Activated CD4-positive, alpha-beta T cell treated with anti-CD3 and anti-CD28 coated beads for 36 hours (primary cell): ENCODE results near the gene TBC1D9B. TPM values are rescaled to one million over a fixed set of nuclear protein-coding genes. Genes with fewer than 3 reads are reported as not detected.

ENCODE experiments used
- ATAC-seq: fragments of 200-7000 bp; cut with Tn5 transposase; one replicate; pipeline ENCODE4 v1.10.0; 2021; ENCODE audit warnings: mild to moderate bottlenecking, moderate library complexity
- CTCF ChIA-PET: fragments of 350-600 bp; sonication (Branson Sonifier 250); formaldehyde crosslinking; loops from one replicate; lab custom pipeline; 2021; ENCODE audit warnings: antibody characterized with exemption; lab: Charles Lee
- POLR2A ChIA-PET: fragments of 350-600 bp; sonication (Branson Sonifier 250); formaldehyde crosslinking; loops from one replicate; lab custom pipeline; 2021; ENCODE audit warnings: antibody characterized with exemption, inconsistent platforms; lab: Charles Lee
- DNase-seq: peaks from one replicate; pipeline ENCODE4 v3.0.0-alpha.2; 2020
- H3K27ac Mint-ChIP-seq: one replicate; pipeline ENCODE4 v1.8.0; 2021; ENCODE audit warnings: mixed read lengths
- H3K27me3 Mint-ChIP-seq: one replicate; pipeline ENCODE4 v1.8.0; 2021; ENCODE audit warnings: mixed read lengths
- H3K36me3 Mint-ChIP-seq: one replicate; pipeline ENCODE4 v1.8.0; 2021; ENCODE audit warnings: low read depth, mixed read lengths
- H3K4me1 Mint-ChIP-seq: one replicate; pipeline ENCODE4 v1.8.0; 2021; ENCODE audit warnings: mixed read lengths
- H3K4me3 Mint-ChIP-seq: one replicate; pipeline ENCODE4 v1.8.0; 2021; ENCODE audit warnings: mild to moderate bottlenecking, moderate library complexity, mixed read lengths
- H3K9me3 Mint-ChIP-seq: one replicate; pipeline ENCODE4 v1.8.0; 2021; ENCODE audit warnings: low read depth, mixed read lengths
- intact Hi-C, 2 experiments: fragments of 100-400 bp; cut with DNase I in 1 of 2; cut with micrococcal nuclease in 1 of 2; formaldehyde crosslinking; loops; one replicate each; pipeline versions ENCODE4 v1.14.2 to v1.15.1; 2022 to 2024; cut with DNase I, micrococcal nuclease
- total RNA-seq, 2 experiments: library from RNA; stranded (reverse); gene quantifications; one replicate each; pipeline ENCODE4 v1.2.3, GENCODE V29; 2021

The TBC1D9B gene
- total RNA-seq, 2 experiments from 2014 or later: 103 to 121 TPM

GRCh38 chr5:179833056-179833708, 74.5 kb downstream of the TBC1D9B start:
- Mint-ChIP-seq H3K27ac (peak overlapping the region; percentile 42), H3K4me1 (peaks cover 21% of the 10 kb centered on the region), H3K4me3 (no peak overlapping the region), H3K36me3 (peaks cover 60% of the 10 kb centered on the region), H3K9me3 (no peaks in the 10 kb centered on the region), H3K27me3 (no peaks in the 10 kb centered on the region)
- POLR2A ChIA-PET: no interaction called here
- intact Hi-C loops: no loop called here
- DNase-seq (no peak), ATAC-seq (no peak)
- CTCF ChIA-PET: interaction anchor here (0.8 kb wide), 1 partner anchor 31 kb away, joined by 3 read pairs; no protein-coding TSS in a partner anchor

- no peak for ATAC-seq
- H3K36me3 Mint-ChIP-seq: peaks cover 64% of the 10 kb centered on the region
- no peak overlapping the region for H3K4me3 Mint-ChIP-seq
- H3K27ac Mint-ChIP-seq: no peak overlapping the region
- ChIA-PET POLR2A (interaction anchor here (0.6 to 0.9 kb wide), 2 partner anchors 12 to 131 kb away, joined by 3 to 6 read pairs; partner anchors contain the start of gene SQSTM1), CTCF (interaction anchor here (0.8 kb wide), 1 partner anchor 30 kb away, joined by 3 read pairs; no protein-coding TSS in a partner anchor)
- no peak for DNase-seq
- peaks cover 29% of the 10 kb centered on the region for H3K4me1 Mint-ChIP-seq
- no peaks in the 10 kb centered on the region for H3K27me3 Mint-ChIP-seq
- no peaks in the 10 kb centered on the region for H3K9me3 Mint-ChIP-seq
- intact Hi-C loops: no loop called here
These were observed 75.5 kb downstream of the TBC1D9B start for GRCh38 chr5:179832039-179832745.

GRCh38 chr5:179830818-179831468, 76.8 kb downstream of the TBC1D9B start:
- intact Hi-C loops: no loop called here
- Mint-ChIP-seq H3K36me3 (peaks cover 67% of the 10 kb centered on the region), H3K27ac (no peak overlapping the region), H3K27me3 (no peaks in the 10 kb centered on the region), H3K9me3 (no peaks in the 10 kb centered on the region), H3K4me1 (peaks cover 22% of the 10 kb centered on the region), H3K4me3 (no peak overlapping the region)
- no peak for DNase-seq
- ATAC-seq: no peak
- POLR2A ChIA-PET: no interaction called here
- CTCF ChIA-PET: interaction anchor here (0.6 kb wide), 1 partner anchor 10 kb away, joined by 3 read pairs; no protein-coding TSS in a partner anchor

- intact Hi-C loops: no loop called here
- no peaks in the 10 kb centered on the region for H3K27me3 Mint-ChIP-seq
- ATAC-seq (no peak), DNase-seq (no peak)
- ChIA-PET CTCF (no interaction called here), POLR2A (interaction anchor here (0.7 kb wide), 1 partner anchor 10 kb away, joined by 4 read pairs; no protein-coding TSS in a partner anchor)
- peaks cover 19% of the 10 kb centered on the region for H3K4me1 Mint-ChIP-seq
- peak overlapping the region; percentile 47 for H3K27ac Mint-ChIP-seq
- H3K4me3 Mint-ChIP-seq: no peak overlapping the region
- peaks cover 64% of the 10 kb centered on the region for H3K36me3 Mint-ChIP-seq
- no peaks in the 10 kb centered on the region for H3K9me3 Mint-ChIP-seq
These were observed 77.8 kb downstream of the TBC1D9B start for GRCh38 chr5:179829732-179830435.

- intact Hi-C loops: no loop called here
- DNase-seq (no peak), ATAC-seq (no peak)
- Mint-ChIP-seq H3K27me3 (no peaks in the 10 kb centered on the region), H3K4me1 (peaks cover 19% of the 10 kb centered on the region), H3K27ac (peak overlapping the region; percentile 68), H3K36me3 (peaks cover 69% of the 10 kb centered on the region), H3K9me3 (no peaks in the 10 kb centered on the region), H3K4me3 (no peak overlapping the region)
- POLR2A ChIA-PET: no interaction called here
- CTCF ChIA-PET: interaction anchor here (1.4 to 1.9 kb wide), 2 partner anchors 18 to 27 kb away, joined by 6 to 9 read pairs; no protein-coding TSS in a partner anchor
These were observed 78.8 kb downstream of the TBC1D9B start for GRCh38 chr5:179828756-179829421.

GRCh38 chr5:179827680-179828079, 80.0 kb downstream of the TBC1D9B start:
- peaks cover 26% of the 10 kb centered on the region for H3K4me1 Mint-ChIP-seq
- H3K36me3 Mint-ChIP-seq: peaks cover 68% of the 10 kb centered on the region
- DNase-seq (peak; percentile 85), ATAC-seq (peak; percentile 100)
- H3K4me3 Mint-ChIP-seq: no peak overlapping the region
- no peaks in the 10 kb centered on the region for H3K9me3 Mint-ChIP-seq
- ChIA-PET CTCF (interaction anchor here (0.6 to 1.9 kb wide), 6 partner anchors 8 to 64 kb away, joined by 3 to 9 read pairs (median 4); no protein-coding TSS in a partner anchor), POLR2A (interaction anchor here (1.2 kb wide), 1 partner anchor 9 kb away, joined by 4 read pairs; no protein-coding TSS in a partner anchor)
- intact Hi-C loops: no loop called here
- peak overlapping the region; percentile 90 for H3K27ac Mint-ChIP-seq
- no peaks in the 10 kb centered on the region for H3K27me3 Mint-ChIP-seq

- no peak overlapping the region for H3K4me3 Mint-ChIP-seq
- peaks cover 59% of the 10 kb centered on the region for H3K36me3 Mint-ChIP-seq
- H3K4me1 Mint-ChIP-seq: peaks cover 34% of the 10 kb centered on the region
- no peak overlapping the region for H3K27ac Mint-ChIP-seq
- CTCF ChIA-PET: no interaction called here
- ATAC-seq: no peak
- no peak for DNase-seq
- POLR2A ChIA-PET: interaction anchor here (0.5 to 0.6 kb wide), 2 partner anchors 52 to 202 kb away, joined by 3 to 9 read pairs; partner anchors contain the start of gene HNRNPH1
- no peaks in the 10 kb centered on the region for H3K27me3 Mint-ChIP-seq
- no peaks in the 10 kb centered on the region for H3K9me3 Mint-ChIP-seq
- intact Hi-C loops: no loop called here
These were observed 82.0 kb downstream of the TBC1D9B start for GRCh38 chr5:179825655-179826182.

- H3K4me3 Mint-ChIP-seq: no peak overlapping the region
- CTCF ChIA-PET: interaction anchor here (1.3 kb wide), 1 partner anchor 23 kb away, joined by 3 read pairs; no protein-coding TSS in a partner anchor
These were observed 83.0 kb downstream of the TBC1D9B start for GRCh38 chr5:179824745-179825112.

GRCh38 chr5:179823937-179824744, 83.6 kb downstream of the TBC1D9B start:
- no peak overlapping the region for H3K4me3 Mint-ChIP-seq
- POLR2A ChIA-PET: no interaction called here
- CTCF ChIA-PET: interaction anchor here (1.3 kb wide), 1 partner anchor 22 kb away, joined by 3 read pairs; no protein-coding TSS in a partner anchor
- H3K27me3 Mint-ChIP-seq: no peaks in the 10 kb centered on the region
- H3K36me3 Mint-ChIP-seq: peaks cover 46% of the 10 kb centered on the region
- ATAC-seq (no peak), DNase-seq (no peak)
- H3K9me3 Mint-ChIP-seq: no peaks in the 10 kb centered on the region
- peaks cover 43% of the 10 kb centered on the region for H3K4me1 Mint-ChIP-seq
- intact Hi-C loops: loop anchor here in 1 of 2 experiments (5.0 kb wide), 1 partner anchor 202 kb away; the partner anchor contains the start of gene HNRNPH1
- H3K27ac Mint-ChIP-seq: no peak overlapping the region

More at GRCh38 chr5:179824745-179825112, 83.0 kb downstream of the TBC1D9B start:
- peaks cover 39% of the 10 kb centered on the region for H3K4me1 Mint-ChIP-seq
- DNase-seq (no peak), ATAC-seq (no peak)
- H3K27me3 Mint-ChIP-seq: no peaks in the 10 kb centered on the region
- no peak overlapping the region for H3K27ac Mint-ChIP-seq
- intact Hi-C loops: loop anchor here in 1 of 2 experiments (5.0 kb wide), 1 partner anchor 202 kb away; the partner anchor contains the start of gene HNRNPH1
- H3K36me3 Mint-ChIP-seq: peaks cover 52% of the 10 kb centered on the region
- no peaks in the 10 kb centered on the region for H3K9me3 Mint-ChIP-seq
- POLR2A ChIA-PET: no interaction called here
